RWPE2 (cell line): ENCODE data around the gene GON4L.
A peak's percentile ranks its signal among the peaks of the same experiment; 100 is the strongest.

Experiments used
- ATAC-seq: fragments of 200-7000 bp; cut with Tn5 transposase; 3 replicates; pipeline ENCODE4 v1.9.1; 2021; ENCODE audit warnings: low read depth
- DNase-seq: peaks from one replicate; pipeline ENCODE4 v3.0.0-alpha.2; 2020; ENCODE audit warnings: low spot score
- H3K27ac ChIP-seq: fragments of 450-650 bp; 2 replicates; pipeline ENCODE4 v1.5.1; 2017; ENCODE audit warnings: mild to moderate bottlenecking; ENCODE audit not compliant: poor library complexity, severe bottlenecking
- H3K27me3 ChIP-seq: fragments of 250-450 bp; sonication (Bioruptor Pico); 2 replicates; pipeline ENCODE4 v1.5.1; 2021; ENCODE audit warnings: mild to moderate bottlenecking, moderate library complexity; ENCODE audit not compliant: insufficient read depth, poor library complexity, severe bottlenecking
- H3K36me3 ChIP-seq: fragments of 250-450 bp; sonication (Bioruptor Pico); 2 replicates; pipeline ENCODE4 v1.5.1; 2020; ENCODE audit warnings: low read depth, mild to moderate bottlenecking, moderate library complexity
- H3K4me1 ChIP-seq: fragments of 250-450 bp; sonication (Bioruptor Pico); 2 replicates; pipeline ENCODE4 v1.5.1; 2021; ENCODE audit warnings: mild to moderate bottlenecking, moderate library complexity; ENCODE audit not compliant: insufficient read depth, poor library complexity, severe bottlenecking
- H3K4me3 ChIP-seq: fragments of 250-450 bp; sonication (Bioruptor Pico); 2 replicates; pipeline ENCODE4 v1.5.1; 2021; ENCODE audit warnings: mild to moderate bottlenecking, moderate library complexity; ENCODE audit not compliant: severe bottlenecking
- H3K9me3 ChIP-seq: fragments of 250-450 bp; sonication (Bioruptor Pico); 2 replicates; pipeline ENCODE4 v1.5.1; 2021; ENCODE audit warnings: mild to moderate bottlenecking, moderate library complexity; ENCODE audit not compliant: severe bottlenecking
- TF ChIP-seq, protein P1 (sequence below): fragments of 450-650 bp; IDR thresholded peaks from one replicate; pipeline ENCODE4 v1.5.1; 2017; ENCODE audit warnings: mild to moderate bottlenecking, moderate library complexity; ENCODE audit not compliant: poor library complexity, severe bottlenecking

GON4L gene

DNA sequence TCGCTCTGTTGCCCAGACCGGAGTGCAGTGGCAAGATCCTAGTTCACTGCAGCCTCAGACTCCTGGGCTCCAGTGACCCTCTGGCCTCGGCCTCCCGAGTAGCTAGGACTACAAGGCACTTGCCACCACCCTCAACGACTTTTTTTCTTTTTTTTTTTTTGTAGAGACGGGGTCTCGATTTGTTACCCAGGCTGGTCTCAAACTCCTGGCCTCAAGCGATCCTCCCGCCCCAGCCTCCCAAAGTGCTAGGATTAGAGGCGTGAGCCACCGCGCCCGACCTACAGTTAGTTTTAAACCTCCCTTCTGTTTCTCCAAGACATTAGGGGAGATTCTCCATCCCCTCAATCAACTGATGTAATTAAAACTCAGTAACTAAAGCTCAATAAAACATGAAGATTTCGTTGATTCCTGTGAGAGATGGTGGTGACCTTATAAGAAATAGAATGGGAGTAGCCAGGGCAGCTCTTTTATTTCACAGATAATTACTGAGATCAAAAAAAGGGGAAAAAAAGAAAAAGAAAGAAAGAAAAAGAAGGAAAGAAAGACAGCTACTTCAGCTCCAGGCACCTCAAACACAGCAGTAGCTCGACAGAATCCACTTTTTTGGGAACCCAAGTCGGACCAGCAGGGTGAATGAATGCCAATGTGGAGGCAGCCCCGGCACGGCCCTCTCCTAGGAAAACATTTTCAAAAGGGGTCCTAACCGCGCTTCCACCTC is 598 bp downstream of the GON4L start:
- DNase-seq (no peak), ATAC-seq (no peak)
- Histone ChIP-seq H3K4me1 (peaks cover 2% of the 10 kb centered on the region), H3K27me3 (no peaks in the 10 kb centered on the region), H3K27ac (peak overlapping the region; percentile 63), H3K36me3 (peaks cover 42% of the 10 kb centered on the region), H3K4me3 (peak overlapping the region; percentile 55), H3K9me3 (no peaks in the 10 kb centered on the region)
- TF ChIP-seq, protein P1, sequence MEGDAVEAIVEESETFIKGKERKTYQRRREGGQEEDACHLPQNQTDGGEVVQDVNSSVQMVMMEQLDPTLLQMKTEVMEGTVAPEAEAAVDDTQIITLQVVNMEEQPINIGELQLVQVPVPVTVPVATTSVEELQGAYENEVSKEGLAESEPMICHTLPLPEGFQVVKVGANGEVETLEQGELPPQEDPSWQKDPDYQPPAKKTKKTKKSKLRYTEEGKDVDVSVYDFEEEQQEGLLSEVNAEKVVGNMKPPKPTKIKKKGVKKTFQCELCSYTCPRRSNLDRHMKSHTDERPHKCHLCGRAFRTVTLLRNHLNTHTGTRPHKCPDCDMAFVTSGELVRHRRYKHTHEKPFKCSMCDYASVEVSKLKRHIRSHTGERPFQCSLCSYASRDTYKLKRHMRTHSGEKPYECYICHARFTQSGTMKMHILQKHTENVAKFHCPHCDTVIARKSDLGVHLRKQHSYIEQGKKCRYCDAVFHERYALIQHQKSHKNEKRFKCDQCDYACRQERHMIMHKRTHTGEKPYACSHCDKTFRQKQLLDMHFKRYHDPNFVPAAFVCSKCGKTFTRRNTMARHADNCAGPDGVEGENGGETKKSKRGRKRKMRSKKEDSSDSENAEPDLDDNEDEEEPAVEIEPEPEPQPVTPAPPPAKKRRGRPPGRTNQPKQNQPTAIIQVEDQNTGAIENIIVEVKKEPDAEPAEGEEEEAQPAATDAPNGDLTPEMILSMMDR = no peak

DNA sequence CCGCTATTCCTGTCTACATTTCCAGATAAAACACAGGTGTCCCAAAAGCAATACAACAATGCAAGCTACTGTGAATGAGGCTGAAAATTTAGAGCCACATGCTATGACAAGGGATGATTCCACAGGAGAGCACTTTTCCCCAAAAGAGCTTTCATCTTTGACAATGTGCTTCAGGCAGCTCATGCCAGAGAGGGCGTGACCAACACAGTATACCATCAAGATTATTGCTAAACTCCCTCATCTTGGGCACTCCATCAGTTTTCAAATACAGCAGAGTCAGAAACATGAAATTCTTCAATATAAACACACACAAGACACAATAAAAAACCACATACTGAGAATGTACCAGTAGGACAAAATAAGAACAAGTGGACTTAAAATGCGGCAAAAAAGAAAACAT is 6.7 kb downstream of the GON4L start:
- ATAC-seq (no peak), DNase-seq (no peak)
- TF ChIP-seq, protein P1 = no peak
- H3K36me3 ChIP-seq = peaks cover 68% of the 10 kb centered on the region
- H3K27ac ChIP-seq = no peak overlapping the region
- H3K27me3 ChIP-seq = no peaks in the 10 kb centered on the region
- no peak overlapping the region for H3K4me3 ChIP-seq
- H3K4me1 ChIP-seq = no peaks in the 10 kb centered on the region
- H3K9me3 ChIP-seq = no peaks in the 10 kb centered on the region

DNA sequence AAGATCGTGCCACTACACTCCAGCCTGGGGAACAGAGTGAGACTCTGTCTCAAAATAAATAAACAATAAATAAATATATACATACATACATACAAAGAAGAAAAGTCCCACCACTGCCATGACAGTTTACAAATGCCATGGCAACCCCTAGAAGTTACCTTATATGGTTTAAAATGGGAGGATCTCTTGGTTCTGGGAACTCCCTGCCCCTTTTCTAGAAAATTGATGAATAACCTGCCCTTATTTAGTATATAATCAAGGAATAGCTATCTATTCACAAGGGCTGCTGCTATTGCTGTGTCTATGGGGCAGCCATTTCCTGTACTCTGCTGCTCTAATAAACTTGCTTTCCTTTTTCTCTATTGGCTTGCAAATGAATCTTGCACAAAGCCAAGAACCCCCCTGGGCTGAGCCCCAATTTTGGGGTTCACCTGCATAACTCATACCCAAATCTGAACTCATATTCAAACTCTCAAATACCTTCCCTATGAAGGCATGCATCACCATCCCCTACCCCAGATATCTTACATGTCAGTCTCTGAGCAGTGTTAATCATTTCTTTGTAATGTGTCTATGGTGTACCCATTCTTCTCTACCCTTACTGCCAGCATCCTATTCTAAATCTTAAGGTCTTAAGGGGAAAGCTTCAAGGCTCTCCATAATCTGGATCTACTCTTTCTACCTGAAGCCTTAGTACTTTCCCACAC is 9.0 kb downstream of the GON4L start:
- TF ChIP-seq, protein P1 = no peak
- Histone ChIP-seq H3K27ac (no peak overlapping the region), H3K4me1 (no peaks in the 10 kb centered on the region), H3K27me3 (no peaks in the 10 kb centered on the region), H3K4me3 (no peak overlapping the region), H3K9me3 (no peaks in the 10 kb centered on the region), H3K36me3 (peaks cover 56% of the 10 kb centered on the region)
- ATAC-seq = no peak
- no peak for DNase-seq

DNA sequence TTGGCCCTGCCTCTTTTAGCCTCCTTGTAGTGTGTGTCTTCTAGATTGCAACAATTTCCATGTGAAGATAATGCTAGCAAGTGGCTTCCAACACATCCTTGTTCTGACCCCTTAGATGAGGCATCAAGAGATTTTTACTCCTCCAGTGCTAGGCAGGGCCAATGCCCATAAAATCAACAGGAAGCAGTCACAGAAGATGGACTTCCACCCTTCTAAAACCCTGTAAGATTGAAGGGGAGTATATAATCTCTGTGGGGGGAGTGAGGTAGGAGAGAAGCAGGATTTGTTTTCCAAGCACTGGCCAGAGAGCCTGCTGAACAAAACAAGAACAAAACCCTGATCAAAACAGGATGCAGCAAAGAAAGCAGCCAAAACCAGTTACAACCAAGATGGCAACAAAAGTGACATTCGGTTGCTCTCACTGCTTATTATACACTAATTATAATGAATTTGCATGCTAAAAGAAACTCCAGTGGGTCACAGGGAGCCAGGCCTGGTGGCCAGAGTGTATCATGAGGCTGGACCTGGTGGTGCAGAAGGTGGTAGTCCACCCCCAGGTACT is 12.1 kb downstream of the GON4L start:
- Histone ChIP-seq H3K4me1 (no peaks in the 10 kb centered on the region), H3K9me3 (no peaks in the 10 kb centered on the region), H3K27me3 (no peaks in the 10 kb centered on the region), H3K27ac (no peak overlapping the region), H3K36me3 (peaks cover 35% of the 10 kb centered on the region), H3K4me3 (no peak overlapping the region)
- TF ChIP-seq, protein P1 = no peak
- no peak for DNase-seq
- no peak for ATAC-seq
